Measurements from ENCODE around the gene MAP1LC3B.

The MAP1LC3B gene

GRCh38 chr16:87407511-87408112 lies 15.5 kb downstream of the MAP1LC3B start:
- in situ Hi-C loops (cut with MboI; ENCODE audit: low sequenced_read_pairs), result no loop called here

- in situ Hi-C loops (cut with MboI; ENCODE audit: low sequenced_read_pairs), result no loop called here
Measured at GRCh38 chr16:87409153-87409552, 17.0 kb downstream of the MAP1LC3B start.

GRCh38 chr16:87409781-87410180 lies 17.6 kb downstream of the MAP1LC3B start:
- in situ Hi-C loops (cut with MboI; ENCODE audit: low sequenced_read_pairs), result no loop called here

GRCh38 chr16:87410530-87410929 lies 18.4 kb downstream of the MAP1LC3B start:
- in situ Hi-C loops (cut with MboI; ENCODE audit: low sequenced_read_pairs), result no loop called here

DNA sequence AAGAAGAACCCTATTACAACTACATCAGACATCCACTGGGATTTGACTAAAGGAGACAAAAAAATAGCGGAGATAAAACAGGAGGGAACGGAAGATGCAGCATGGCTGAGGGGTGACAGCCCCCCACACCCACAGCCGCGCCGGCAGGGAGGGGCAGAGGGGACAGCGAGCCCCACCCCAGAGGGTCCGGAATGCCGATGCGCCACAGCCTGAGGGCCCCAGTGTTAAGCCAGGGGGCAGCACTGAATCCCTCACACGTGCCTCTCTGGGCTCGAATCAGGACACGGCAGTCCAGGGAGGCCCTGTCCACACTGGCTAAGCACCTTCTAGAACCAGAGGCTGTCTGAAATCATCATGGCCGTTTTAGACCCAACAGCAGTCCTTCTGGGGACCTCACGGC lies 18.8 kb downstream of the MAP1LC3B start:
- in situ Hi-C loops (cut with MboI; ENCODE audit: low sequenced_read_pairs), result no loop called here

- in situ Hi-C loops (cut with MboI; ENCODE audit: low sequenced_read_pairs), result no loop called here
Measured at GRCh38 chr16:87411375-87412271, 19.5 kb downstream of the MAP1LC3B start.

DNA sequence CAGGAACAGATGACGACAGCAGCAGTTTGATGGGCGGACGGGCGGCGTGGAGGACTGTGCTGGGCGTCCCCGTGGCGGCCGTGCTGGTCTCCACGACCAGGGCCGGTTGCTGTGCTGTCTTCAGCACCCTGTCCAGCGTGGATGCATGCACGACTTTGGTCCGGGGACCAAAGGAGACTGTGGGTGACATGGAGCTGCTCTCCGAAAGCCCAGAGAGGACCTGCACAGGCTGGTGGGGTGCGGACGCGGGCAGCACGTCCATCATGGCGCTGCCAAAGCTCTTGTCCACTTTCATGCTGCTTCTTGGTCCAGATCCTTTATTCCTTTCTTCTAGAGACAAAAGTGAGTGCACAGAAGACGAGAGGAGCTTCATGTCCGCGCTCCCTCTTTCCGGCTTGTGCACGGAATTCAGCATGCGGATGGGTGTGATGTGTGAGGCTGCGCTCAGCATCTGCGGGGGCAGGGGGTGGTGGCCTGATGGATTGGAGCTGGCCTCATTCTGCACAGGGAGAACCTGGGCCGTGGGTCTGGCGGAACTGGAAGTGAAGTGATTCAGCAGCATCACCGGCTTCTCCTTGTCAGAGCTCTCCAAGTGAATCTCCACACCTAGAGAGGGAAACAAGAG lies 20.3 kb downstream of the MAP1LC3B start:
- in situ Hi-C loops (cut with MboI; ENCODE audit: low sequenced_read_pairs), result no loop called here

GRCh38 chr16:87412996-87413421 lies 20.9 kb downstream of the MAP1LC3B start:
- in situ Hi-C loops (cut with MboI; ENCODE audit: low sequenced_read_pairs), result no loop called here

DNA sequence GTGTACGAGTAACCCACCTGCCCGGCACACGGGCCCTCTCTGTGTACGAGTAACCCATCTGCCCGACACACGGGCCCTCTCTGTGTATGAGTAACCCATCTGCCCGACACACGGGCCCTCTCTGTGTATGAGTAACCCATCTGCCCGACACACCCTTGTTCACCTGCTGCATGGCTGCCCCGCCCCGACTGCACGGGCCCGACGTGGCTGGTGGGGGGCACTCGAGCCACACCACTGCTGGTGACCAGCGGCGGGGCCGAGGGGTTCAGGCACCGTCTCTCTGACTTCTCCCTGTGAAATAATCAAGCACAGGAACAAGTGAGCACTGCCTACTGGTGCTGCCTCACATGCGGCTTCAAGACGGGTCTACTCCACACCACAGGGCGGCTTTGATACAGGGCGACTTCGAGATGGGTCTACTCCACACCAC lies 22.1 kb downstream of the MAP1LC3B start:
- in situ Hi-C loops (cut with MboI; ENCODE audit: low sequenced_read_pairs), result no loop called here

DNA sequence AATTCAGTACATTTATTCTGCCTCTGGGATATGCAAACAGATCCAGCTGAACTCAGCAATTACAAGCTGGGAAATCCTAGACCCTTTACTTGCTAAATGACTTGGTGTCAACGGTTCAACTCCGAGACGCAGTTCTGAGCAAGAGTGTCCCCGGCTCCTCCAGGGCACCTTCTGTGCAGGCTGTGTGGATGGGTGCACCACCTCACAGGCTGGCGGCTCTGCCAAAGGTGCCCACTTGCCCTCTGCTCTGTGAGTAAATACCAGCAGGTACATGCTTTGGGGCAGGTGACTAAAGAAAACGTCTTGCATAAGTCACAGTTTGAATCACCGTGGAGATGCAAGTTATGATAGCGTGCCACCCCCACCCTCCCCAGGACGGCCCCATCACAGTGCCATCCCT lies 23.3 kb downstream of the MAP1LC3B start:
- in situ Hi-C loops (cut with MboI; ENCODE audit: low sequenced_read_pairs), result no loop called here

DNA sequence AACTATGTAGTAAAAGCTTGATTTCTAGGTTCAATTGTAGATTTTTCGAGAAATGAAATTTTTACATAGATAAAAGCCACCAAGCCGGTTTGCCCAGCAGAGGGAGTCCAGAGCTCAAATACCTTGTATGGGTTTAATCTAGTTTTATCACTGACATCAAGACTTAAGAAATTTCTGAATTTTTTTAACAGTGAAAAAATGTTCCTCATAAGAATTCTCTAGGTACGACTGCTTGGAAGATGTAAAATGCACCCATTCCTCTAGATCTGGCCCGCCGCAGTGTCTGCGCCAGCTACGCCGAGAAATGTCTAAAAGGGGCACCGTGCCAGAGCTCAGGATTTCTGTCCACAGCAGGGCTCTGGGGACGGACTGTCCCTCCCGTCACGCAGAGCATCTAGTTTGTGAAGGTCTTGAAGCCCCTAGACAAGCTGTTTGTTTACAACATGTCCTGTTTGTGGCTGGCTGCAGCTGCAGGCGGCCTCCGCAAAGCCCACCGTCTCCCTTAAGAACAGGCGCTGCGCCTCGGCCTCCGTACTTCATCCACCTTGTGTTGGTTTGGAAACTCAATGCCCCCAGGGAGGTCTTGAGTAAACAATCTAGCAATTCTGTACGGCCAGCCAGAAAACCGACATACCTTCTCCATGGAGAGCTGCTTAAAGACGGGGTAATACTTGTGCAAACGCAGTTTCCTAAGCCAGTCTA lies 24.8 kb downstream of the MAP1LC3B start:
- in situ Hi-C loops (cut with MboI; ENCODE audit: low sequenced_read_pairs), result no loop called here

DNA sequence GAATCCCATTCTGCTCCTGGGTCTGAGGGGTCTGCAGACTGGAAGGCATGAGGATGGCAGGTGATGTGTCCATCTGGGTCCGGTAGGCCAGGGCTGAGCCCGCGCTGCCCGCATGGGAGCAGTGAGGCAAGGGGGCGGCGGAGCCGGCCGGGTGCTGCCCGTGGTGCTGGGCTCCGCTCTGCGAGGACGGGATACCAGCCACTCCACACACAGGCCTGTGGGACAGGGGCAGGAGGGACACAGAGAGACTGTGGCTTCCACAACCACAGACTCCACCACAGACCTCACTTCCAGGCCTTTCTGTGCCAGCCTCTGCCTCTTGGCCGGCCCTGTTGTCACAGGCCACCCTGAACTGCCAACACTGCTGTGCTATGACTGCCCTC lies 25.4 kb downstream of the MAP1LC3B start:
- in situ Hi-C loops (cut with MboI; ENCODE audit: low sequenced_read_pairs), result no loop called here

DNA sequence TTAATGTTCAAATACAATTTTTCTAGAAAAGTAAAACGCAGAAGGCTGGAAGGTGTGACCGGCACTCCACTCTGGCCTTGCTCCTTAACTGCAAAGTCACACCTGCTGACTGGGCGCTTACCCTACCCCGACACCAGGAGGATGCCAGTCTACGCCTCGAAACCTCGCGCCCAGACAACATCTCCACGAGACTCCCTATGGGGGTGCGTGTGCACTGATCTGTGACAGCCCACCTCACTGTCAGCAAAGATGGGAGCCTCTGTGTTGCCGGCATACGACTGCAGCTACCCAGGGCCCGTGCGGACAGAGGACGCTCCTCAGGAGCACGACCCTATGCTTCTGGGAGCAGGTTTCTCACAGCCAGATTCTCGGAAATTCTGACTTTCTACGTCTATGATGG lies 26.1 kb downstream of the MAP1LC3B start:
- in situ Hi-C loops (cut with MboI; ENCODE audit: low sequenced_read_pairs), result no loop called here

GRCh38 chr16:87418644-87419043 lies 26.5 kb downstream of the MAP1LC3B start:
- in situ Hi-C loops (cut with MboI; ENCODE audit: low sequenced_read_pairs), result no loop called here

DNA sequence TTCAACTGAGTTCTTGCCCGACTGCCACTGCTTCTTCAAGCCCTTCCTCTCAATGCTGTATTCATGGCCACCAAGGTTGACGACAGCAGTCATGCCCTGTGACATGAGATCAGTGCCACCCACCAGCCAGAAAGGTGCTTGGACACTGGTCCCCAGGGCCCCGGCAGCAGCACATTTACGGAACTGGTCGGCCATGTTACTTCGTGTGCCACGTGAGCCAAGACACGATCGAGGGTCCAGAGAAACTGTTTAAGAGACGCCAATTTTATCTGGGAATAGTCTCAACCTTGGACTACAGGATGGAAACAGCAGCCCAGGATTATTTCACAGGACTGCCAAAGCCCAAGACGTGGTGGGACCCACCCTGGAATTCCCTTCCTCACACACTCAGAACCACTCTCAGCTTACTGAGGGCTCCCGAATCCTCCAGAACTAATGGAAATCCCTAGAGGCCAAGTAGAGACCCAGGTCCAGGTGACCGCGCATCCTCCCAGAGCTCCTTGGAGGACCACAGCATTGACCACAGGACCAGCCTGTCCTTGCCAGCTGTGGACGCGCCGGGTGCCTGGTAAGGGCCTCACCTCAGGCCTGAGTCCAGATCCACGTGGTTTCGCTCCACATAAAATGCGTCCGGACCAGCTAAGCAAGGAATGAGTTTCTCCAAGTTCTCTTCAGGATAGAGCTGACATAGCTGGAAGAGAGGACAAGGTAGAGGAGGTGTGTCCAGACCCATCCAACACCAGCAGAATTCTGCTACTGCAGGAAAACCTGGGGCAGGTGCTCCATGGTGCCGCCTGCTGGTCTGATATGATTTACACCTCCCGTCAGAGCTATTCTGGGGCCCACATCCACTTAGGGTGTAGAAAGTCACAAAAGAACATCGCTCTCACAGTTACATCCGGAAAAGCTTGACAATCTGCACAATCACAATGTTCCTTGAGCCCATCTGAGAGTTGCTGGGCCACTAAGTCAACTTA lies 28.2 kb downstream of the MAP1LC3B start:
- in situ Hi-C loops (cut with MboI; ENCODE audit: low sequenced_read_pairs), result no loop called here

GRCh38 chr16:87421003-87421912 lies 29.1 kb downstream of the MAP1LC3B start:
- in situ Hi-C loops (cut with MboI; ENCODE audit: low sequenced_read_pairs), result no loop called here

- in situ Hi-C loops (cut with MboI; ENCODE audit: low sequenced_read_pairs), result no loop called here
Measured at GRCh38 chr16:87422106-87422505, 30.0 kb downstream of the MAP1LC3B start.

GRCh38 chr16:87423429-87423828 lies 31.3 kb downstream of the MAP1LC3B start:
- in situ Hi-C loops (cut with MboI; ENCODE audit: low sequenced_read_pairs), result no loop called here

DNA sequence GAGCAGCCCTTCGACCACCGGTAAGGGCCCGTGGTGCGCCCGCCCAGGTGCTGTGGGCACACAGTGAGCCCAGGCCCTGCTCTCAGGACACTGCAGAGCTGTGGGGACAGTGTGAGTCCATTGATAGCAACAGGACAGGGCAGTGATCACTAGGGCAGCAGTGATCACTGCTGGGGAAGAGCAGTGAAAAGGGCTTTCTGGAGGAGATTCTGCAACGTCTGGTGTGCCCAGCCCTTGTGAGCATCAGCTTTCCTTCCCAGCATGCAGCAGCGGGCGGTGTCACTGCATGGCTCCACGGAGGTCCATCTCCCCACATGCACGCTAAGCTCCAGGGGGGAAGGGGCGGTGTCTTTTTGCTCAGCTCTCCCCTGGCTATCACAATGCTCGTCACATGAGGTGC lies 32.1 kb downstream of the MAP1LC3B start:
- in situ Hi-C loops (cut with MboI; ENCODE audit: low sequenced_read_pairs), result no loop called here

All from HL-60/S4 treated with phorbol 12-myristate 13-acetate at 8.2 ng/mL for 4 days and 3 days (cell line).